ENCODE results near the gene NEURL4.

- TF ChIP-seq CTCF (IDR thresholded peaks at IDR 0.05) = peak; percentile 78
- no peak for TF ChIP-seq ZFP36 (IDR thresholded peaks at IDR 0.05; ENCODE audit: borderline replicate concordance, partially characterized antibody)
- no peak for TF ChIP-seq POLR2A (IDR thresholded peaks at IDR 0.05; ENCODE audit: low read length)
Observed at GRCh38 chr17:7323731-7324437, 5.3 kb downstream of the NEURL4 start.
